GM15510 (cell line): Measurements from ENCODE around the gene WASL.
A peak's percentile ranks its signal among the peaks of the same experiment; 100 is the strongest.

Experiments used
- POLR2A ChIP-seq: IDR thresholded peaks from 3 replicates; pipeline ENCODE4 v1.6.1; 2011; ENCODE audit warnings: borderline replicate concordance; ENCODE audit not compliant: insufficient read length; ENCODE audit errors: extremely low read depth

Gene WASL

DNA sequence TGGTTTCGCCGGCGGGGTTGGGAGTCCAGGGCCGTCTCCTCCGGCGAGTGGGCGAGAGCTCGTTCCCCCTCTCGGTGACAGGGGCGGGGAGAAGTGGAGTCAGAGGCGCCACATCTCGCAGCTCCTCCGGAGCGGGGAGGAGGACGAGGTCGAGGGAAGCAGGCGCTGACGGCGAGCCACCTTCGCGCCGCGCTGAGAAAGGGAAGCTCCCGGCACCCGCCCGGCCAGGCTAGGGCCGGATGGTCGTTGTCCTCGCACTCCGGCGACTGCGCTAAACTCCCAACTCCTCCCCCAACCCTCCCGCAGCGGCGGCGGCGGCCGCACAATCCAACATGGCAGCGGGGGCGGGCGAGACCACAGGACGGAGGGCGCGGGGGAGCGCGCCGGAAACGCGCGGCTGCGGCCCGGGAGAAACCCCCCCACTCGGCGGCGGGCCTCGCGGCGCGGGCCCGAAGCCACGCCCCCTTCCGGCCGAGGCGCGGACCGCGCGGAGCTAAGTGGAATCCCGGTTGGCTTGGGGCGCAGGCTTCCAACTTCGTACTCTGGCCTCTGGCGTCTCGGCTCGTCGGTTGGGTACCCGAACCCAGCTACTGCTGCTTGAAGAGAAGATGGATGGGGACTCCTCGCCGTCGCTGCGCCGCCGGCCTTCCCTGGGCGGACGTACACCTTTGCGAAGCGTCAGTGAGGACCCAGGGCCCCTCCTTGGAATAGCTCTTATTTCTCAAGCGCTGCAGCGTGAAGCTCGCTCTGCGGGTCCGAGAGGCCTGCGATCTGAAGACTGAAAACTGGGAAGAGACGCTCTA lies at the start of gene WASL:
WASL (minus strand) TSS at position 270 of the 803 bp plus-strand sequence; CDS start at position 1, 269 bp downstream.
- peak; percentile 79 for TF ChIP-seq POLR2A

DNA sequence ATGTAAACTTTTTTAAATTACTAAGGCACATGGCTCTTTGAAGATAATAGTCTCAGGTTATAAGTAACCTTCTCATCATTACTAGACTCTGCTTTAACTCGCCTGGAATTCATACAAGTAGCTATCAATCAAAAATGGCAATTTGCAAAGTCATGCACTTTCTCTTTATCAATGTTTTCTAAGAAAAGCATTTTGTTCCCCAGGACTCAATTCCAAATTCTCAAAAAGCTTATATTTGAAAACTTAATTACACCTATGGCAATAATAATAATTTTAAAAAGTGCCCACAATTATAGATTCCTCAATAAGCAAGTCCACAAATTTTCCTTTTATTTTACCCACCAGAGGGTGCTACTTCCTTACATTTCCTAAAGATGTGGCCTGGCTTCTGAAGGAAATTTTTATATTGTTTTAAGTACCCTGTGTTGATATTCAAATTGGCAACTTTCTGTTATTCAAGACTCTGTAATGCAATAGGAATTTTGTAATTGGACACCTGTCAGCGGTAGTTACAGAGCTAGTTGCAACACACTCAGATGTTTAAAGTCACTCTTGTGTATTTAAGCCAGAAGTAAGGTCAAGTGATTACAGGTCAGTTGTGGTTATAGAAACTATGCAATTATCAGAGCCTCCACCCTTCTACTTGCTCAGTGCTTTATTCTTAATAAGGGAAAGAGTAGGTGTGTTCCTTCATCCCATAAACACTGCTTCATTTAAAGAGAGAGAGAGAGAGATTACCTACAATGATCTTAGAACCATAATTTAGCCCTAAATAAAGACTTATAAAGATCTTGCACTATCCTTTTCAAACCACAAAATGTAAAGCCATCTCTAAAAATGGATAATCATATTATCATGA lies 49.1 kb upstream of the WASL start:
- TF ChIP-seq POLR2A = no peak

- TF ChIP-seq POLR2A = no peak
Observed at GRCh38 chr7:123796568-123796967, 47.8 kb upstream of the WASL start.

- no peak for TF ChIP-seq POLR2A
Observed at GRCh38 chr7:123795917-123796316, 47.1 kb upstream of the WASL start.

DNA sequence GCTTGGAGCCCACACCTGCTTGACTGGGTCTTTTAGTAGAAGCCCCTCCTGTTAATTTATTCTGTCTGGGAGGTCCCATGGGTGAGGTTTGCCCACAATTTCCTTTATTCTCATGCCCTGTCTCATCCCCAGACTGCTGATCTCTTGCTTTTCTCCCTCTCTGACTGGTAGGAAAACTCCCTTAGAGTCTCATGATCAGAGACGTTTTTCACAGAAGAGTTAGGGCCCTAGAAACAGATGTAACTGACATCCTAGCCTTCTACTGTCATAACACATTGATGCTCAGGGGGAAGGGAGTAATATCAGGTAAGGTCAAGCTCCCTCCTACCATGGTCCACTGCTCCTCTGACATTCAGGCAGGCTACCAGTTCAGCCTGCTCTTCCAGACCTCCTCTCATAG lies 43.7 kb upstream of the WASL start:
- TF ChIP-seq POLR2A = no peak

- no peak for TF ChIP-seq POLR2A
Observed at GRCh38 chr7:123791001-123791400, 42.2 kb upstream of the WASL start.

GRCh38 chr7:123789817-123790216 lies 41.0 kb upstream of the WASL start:
- TF ChIP-seq POLR2A = no peak

DNA sequence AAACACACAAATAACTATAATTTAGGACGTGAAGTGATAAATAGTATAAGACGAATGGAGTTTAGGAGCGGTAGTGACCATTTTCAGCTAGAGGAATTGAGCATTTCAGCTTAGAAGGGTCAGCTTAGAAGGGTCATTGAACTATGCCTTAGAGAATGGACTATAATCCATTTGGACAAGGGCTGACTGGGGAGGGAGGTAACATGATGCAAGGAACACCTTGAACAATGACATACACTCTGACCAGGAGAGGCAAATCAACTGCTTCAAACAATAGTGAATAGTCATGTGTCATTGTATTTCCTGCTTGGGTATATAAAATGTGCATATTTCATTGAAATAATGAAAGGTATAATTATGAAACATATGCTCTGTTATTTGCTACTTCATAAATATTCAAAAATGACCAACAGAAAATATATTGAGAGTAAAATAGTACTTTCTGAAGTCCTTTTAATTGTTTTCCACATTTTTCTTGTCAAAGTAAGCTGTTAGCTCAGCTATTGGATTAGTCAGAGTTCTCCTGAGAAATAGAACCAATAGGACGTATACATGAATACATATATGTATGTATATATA lies 40.5 kb upstream of the WASL start:
- TF ChIP-seq POLR2A = no peak

DNA sequence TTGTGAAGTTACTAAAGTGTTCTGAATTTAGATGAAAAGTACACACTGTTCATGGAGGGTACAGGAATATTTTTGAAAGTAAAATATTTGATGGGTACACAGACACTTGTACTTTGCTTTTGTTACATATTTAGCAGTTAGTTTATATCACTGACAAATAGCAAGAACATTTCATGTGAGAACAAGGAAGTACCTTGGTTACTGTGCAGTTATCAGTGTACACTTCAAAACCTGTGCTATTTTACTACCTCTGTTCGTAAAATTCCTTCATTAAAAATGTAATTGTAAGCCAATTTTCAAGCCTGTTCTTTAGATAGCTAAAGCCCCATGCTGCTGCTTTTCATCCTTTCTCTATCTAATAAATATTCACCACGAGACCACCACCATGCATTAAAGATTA lies 39.8 kb upstream of the WASL start:
- TF ChIP-seq POLR2A = no peak

- TF ChIP-seq POLR2A = no peak
Observed at GRCh38 chr7:123787220-123788007, 38.6 kb upstream of the WASL start.

DNA sequence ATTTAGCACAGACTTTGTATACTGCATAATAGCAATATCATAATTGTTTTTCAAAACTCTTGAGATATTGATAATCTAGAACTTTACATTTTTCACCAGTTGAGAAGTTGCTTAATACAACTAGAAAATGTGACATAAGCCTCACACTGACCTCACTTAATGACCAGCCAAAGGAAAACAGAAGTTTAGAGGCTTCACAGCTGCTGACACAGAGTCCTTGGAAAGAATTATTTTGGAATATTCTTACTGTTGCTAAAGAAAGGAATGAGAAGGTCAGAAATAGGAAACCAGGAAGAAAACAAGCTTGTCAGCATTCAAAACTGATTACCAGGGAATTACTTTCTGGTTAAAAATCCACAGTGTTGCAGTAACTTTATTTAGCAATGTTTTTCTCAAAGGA lies 35.5 kb upstream of the WASL start:
- no peak for TF ChIP-seq POLR2A

GRCh38 chr7:123783820-123784219 lies 35.0 kb upstream of the WASL start:
- no peak for TF ChIP-seq POLR2A

- no peak for TF ChIP-seq POLR2A
Observed at GRCh38 chr7:123782071-123782798, 33.4 kb upstream of the WASL start.

- no peak for TF ChIP-seq POLR2A
Observed at GRCh38 chr7:123774496-123774895, 25.7 kb upstream of the WASL start.
